ENCODE measurements around the gene KLHL10.

KLHL10 gene

DNA sequence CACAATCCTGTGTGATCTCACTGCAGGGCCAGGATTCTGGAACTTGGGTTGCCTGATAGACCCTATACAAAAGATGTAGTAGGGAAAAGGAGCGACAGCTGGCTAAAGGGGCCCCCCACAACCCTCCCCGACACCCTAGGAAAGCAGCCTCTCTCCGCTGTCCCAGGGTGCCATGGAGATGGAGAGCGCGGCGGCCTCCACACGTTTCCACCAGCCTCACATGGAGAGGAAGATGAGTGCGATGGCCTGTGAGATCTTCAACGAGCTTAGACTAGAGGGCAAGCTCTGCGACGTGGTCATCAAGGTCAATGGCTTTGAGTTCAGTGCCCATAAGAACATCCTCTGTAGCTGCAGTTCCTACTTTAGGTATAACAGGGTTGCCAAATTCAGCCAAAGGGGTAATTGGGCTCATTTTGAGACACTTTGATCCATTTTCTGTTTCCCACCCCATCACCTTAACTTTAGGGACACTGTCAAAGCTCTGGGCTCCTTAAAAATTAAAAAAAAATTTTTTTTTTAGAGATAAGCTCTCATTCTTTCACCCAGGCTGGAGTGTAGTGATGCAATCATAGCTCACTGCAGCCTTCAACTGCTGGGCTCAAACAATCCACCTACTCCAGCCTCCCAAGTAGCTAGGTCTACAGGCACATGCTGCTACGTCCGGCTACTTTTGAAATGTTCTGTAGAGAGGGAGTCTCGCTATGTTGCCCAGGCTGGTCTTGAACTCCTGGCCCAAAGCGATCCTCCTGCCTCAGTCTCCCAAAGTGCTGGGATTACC is at the start of gene KLHL10:
Gene KLHL10 (plus strand): TSS at position 65 of the 778 bp plus-strand sequence. CDS start 108 bp downstream, at position 173.
- no peak for DNase-seq

DNA sequence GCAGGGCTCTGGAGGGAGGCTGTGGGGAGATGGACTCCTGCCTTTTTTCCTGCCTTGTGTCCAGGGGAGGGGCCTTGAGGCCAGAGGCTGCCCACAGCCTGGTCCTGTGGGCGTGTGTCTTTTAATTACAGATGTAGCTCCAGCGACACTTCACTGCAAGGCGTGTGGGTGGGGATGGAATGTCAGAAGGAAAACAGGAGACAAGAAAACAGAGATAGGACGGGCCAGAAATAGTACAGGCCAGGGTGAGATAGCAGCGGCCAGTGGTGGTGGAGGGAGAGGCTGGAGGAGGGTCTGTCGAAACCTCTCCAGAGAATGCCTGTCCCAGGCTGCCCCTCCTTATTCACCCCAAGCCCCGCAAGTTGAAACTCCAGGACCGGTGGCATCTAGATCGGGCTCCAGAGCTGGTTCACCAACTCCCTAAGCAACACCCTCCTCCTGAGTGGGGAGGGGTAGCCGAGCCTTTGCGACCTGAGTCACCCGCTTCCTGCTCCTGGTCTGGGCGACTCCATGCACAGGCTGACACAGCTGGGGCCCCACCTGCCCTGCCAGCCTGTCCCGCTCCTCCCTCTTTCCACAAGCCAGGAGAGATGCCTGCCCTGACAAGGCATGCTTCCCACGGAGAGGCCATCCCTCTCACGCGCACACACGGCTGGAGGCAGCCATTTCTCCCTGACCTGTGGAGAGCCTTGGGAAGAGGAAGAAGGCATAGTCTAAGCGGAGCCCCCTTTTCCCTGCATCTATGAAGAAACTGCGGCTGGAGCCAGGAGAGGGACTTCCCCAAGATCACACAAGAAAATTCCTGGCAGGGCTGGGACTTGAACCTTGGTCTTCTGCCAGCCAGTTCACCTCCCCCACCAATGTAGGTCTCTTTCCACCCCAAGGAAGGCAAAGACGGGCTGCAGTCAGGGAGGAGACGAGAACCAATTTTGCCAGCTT is 44.5 kb upstream of the KLHL10 start:
- DNase-seq = no peak

DNA sequence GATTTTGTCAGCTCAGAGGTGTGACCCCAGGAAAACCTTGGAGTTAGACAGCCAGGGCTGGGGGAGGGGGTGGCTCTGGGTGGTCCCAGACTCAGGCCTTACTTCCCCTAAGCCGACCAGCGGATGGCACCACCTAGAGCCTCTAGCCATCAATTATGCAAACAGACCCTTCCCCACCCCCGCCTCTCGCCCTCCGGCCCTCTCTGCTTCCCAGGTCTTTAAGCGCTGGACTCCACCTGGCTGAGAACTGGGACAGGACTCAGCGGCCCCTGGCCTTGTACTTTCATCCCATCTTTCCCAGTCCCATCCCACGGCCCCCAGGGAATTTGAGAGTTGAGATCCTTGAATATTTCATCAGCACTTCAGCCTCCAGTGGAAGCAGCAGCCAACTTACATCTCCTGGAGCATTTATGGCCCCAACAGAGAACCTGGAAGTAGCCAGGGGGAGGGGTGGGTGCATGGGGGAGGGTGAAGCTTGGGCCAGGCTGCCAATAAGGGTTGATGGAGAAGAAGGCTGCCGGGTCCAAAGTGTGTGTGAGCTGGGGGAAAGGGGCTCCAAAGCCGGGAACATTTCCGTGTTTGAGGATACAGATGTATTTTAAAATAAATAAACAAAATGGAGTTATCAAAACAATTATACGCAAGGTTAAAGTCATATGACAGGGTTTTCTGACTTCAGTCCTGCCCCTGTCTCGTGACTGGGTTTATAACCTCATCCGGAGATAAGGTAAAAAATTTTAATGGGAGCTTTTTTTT is 43.7 kb upstream of the KLHL10 start:
- DNase-seq = no peak

DNA sequence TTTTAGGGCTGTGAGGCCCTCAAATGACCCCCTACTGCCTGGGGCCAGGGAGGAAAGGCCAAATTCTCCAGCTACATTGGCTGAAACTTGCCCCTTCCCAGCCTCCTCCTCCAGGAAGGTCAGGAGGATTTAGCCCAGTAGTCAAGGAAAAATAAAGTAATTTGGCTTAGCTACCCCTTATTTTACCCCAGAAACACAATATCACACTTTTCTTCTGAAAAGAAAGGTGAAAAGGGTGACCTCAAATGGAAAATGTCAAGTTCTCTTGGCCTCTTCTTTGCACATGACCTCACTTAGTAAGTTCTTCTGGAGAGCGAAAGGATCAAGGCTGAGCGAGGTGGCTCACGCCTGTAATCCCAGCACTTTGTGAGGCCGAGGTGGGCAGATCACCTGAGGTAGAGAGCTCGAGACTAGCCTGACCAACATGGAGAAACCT is 43.1 kb upstream of the KLHL10 start:
- no peak for DNase-seq

DNA sequence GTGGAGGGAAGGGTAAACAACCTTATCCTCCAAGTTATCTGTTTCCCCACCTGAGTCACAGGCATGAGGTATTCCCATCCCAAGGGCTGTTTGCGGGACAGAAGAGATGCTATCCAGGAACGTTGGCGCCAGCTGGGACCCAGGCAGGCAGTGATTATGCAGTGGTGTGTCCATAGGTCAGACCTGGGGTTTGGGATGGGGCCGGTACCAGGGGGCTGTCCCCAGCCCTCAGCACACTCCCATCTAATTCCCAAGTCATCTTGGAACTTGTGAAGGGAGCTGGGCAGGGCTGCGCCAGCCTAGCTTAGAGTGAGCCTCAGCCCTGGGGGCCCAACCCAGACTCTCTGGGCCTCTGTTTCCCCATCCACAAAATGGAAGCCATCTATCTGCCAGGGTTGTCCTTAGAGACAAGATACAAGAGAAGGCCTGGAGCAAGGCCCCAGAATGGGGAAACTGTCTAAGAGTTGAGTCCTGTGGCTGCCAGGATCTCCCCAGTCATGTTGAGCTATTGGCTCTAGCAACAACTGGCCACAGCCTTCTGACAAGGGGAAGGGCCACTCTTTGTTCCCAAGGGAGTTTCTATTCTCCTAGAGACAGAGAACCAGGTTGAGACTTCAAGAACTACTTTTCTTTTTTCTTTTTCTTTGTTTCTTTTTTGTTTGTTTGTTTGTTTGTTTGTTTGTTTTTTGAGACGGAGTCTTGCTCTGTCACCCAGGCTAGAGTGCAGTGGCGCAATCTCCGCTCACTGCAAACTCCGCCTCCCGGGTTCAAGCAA is 41.3 kb upstream of the KLHL10 start:
- no peak for DNase-seq

DNA sequence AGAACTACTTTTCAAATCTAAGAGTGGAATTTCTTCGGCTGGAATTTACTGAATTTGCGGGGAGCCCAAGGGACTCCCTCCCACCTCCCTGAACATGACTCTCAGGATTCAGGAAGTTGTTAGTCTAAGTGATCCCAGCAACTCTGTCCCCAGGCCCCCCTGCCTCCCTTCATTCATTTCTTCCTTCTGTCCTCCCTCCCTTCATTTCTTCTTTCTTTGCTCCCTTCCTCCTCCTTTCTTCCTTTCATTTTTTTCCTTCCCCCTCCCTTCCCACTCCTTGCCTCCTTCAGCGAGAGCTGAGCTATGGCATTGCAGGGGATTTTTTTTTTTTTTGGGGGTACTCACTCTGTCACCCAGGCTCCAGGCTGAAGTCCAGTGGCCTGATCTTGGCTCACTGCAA is 40.2 kb upstream of the KLHL10 start:
- no peak for DNase-seq

DNA sequence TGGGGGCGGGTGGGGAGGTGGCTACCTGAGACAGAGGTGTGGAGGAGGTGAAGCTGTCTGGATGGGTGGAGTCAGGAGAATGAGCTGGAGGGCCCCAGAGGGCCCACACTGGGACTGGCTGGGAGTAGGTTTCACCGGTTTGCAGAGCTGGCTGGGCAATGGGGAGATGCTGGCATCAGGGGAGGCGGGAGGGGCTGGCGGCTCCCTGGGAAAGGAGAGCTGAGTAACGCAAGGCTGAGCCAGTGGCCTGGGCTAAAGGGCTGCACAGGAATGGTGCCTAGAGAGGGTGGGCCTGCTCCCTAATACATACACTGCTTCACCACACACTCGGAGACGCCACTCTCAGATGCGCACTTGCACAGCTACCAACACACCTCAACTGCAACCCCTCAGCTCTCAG is 38.3 kb upstream of the KLHL10 start:
- DNase-seq = no peak

DNA sequence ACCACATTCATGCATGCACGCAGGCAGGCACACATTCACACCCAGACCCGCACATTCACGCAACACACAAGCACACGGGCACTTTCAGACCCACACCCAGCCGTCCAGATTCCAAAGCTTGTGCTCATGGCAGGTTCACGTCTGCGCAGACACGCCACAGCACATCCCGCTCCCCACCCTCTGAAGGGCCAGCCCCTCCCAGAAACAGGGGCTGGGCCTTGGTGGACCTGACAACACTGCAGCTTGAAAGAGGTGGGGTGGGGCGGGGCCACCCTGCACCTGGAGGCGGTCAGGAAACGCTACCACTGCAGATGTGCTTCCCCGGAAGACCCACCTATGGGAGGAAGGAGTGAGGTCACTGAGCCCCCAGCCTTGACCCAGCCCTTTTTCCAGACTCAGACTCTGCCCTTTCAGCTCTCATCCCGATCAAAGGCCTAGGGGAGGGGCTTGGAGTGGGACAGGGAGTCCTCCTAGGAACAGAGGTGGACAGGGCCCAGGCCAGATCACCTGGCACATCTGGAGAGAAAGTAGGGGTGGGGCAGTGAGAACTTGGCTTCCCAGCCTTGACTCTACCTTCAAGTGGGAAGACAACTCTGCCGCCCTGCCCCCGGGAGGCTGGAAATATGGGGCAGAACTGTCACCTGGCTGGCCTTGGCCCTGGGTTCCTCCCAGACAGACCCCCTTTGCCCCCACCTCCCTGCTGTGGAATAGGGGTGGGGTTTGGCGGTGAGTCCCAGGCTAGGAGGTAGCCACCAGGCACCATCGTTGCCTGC is 36.8 kb upstream of the KLHL10 start:
- DNase-seq = no peak

DNA sequence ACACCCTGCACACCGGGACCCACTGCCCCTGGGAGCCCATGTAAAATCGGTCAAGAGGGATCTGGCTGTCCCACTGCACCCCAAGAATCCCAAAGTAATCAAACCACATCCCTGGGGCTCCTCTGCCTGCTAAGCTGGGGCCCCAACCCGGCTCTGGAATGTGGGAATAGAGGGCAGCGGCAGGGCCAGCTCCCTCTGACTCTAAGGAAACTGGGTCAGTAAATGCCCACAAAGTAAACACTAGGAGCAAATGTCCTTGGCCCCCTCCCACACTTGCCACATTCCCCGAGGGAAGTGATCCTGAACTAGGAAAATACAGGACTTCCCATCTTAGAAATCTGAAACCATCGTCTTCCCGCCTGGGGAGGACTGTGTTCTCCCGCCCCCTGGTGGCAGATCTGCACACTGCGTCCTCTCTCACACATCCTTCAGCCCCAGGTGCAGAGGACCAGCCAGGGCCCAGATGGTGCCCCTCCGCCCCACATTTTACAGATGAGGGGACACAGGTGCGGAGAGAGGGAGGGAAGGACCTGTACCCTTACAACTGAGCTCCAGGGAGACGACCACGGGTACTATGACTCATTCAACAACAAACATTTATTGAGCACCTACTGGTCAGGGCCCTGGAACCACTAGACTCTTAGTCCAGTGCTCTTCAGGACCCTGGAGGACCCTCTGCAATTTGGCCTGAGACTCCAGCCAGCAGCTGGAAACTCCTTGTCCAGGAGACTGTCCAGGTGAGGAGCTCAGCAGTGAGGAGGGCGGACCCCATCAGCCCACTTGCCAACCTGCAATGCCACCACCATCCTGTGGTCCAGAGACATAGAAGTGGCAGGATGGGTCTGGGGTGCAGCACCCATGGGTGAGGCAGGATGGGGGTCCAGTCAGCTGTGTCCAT is 36.0 kb upstream of the KLHL10 start:
- DNase-seq = peak; percentile 74

DNA sequence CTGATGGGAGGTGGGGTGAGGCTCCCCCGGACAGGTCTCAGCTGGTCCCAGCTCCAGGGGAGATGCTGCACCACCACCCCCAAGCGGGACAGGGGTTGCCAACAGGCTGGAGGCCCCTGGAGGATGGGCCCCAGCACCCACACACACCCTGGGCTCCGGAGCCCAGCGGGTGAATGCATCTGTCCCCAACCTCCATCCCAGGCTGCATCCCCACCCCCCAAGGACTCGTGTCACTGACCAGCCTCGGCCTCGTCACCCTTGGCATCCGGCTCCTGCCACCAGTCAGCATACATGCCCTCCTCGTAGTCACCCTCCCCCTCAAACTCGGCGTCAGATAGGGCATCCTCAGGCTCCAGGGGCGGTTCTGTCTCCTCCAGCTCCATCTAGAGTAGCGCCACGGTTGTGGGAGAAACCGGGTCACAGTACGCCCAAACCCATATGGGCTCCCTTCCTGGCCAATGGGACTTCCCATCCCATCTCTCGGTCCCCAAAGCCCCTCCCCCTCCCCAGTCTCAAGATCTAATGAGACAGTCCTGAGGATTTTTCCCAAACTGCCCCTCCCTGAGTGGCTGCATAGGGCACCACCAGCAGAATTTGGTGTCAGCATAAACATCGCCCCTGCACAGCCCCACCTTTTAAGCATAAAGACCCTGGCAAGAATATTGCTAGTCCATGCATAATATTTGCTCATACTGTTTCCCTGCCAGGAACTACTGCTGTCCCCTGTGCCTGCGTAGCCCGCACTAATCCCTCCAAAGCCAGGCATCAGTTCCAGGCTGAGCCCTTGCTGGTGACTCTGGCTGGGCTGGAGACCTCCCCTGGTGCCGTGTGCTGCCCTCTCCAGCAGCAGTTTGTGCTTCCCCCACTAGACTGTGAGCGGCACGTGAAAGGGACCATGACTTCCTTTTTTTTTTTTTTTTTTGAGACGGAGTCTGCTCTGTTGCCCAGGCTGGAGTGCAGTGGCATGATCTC is 34.3 kb upstream of the KLHL10 start:
- DNase-seq = no peak

DNA sequence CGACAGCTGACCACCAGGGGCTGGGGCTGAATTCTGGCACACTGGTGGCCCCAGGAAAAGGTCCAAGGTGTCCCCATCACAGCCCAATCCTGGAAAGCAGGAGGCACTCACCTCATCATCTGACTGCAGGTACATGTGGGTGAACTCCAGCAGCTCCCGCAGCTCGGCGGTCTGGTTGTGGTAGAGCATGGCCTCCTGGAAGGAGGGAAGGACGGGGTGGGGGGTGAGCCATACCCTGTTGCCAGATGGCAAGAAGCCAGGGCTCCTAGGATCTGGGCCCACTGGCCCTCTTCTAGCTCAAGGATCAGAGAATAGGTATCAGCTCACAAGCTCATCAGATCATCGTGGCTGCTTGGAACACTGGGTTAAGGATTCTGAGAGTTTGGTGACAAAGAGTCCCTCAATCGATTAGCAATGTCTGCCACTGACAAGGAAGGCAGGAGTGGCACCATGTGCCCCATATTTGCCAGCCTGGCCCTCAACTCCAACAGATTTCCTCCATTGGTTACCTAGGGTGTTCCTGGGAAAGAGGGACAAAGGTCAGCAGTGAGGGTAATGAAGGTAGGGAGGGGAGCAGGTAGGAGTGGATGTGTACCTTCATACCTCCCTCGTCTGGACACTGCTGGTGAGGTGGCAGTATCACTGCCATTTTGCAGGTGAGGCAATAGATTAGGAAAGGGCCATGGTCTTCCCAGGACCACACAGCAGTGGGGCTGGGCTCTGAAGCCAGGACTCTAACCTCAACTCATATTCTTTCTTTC is 30.8 kb upstream of the KLHL10 start:
- no peak for DNase-seq

DNA sequence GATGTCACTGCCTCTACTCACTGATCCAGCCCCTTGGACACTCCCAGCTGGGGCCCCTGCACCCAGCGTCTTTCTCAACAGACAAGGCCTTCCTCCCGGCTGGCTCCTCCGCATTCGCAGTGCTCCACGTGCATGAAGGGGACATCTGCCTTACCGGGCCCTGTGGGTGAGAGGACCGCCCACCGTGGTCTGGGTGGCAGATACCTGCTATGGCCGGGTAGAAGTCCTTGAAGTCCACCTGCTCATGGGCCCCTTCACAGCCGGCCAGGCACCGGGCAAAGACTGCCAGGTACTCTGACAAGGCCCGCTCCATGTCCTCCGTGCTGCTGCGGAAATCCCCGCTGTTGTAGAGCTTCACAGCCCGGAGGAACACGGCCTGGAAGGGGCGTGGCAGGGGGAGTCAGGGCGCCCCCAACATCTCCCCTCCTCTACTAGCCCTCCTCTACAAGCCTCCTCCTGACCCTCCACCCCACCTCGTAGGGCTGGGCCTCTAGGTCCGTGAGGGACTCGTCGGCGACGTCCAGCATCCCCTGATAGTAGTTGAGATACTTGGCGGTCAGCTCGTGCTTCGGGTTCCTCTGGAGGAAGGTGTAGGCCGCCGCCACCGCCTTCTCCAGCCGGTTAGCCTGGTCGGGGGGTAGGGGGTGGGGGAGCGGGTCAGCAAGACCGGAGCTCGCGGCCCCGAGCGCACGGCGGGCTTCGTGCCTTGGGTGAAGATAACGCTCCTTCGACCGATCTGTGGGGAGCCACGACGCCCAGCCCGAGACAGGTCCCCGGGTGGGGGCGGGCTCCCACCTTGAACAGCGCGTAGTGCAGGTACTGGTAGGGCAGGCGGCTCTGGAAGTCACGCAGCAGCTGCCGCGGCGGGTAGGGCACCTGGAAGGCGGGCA is 26.7 kb upstream of the KLHL10 start:
- no peak for DNase-seq

DNA sequence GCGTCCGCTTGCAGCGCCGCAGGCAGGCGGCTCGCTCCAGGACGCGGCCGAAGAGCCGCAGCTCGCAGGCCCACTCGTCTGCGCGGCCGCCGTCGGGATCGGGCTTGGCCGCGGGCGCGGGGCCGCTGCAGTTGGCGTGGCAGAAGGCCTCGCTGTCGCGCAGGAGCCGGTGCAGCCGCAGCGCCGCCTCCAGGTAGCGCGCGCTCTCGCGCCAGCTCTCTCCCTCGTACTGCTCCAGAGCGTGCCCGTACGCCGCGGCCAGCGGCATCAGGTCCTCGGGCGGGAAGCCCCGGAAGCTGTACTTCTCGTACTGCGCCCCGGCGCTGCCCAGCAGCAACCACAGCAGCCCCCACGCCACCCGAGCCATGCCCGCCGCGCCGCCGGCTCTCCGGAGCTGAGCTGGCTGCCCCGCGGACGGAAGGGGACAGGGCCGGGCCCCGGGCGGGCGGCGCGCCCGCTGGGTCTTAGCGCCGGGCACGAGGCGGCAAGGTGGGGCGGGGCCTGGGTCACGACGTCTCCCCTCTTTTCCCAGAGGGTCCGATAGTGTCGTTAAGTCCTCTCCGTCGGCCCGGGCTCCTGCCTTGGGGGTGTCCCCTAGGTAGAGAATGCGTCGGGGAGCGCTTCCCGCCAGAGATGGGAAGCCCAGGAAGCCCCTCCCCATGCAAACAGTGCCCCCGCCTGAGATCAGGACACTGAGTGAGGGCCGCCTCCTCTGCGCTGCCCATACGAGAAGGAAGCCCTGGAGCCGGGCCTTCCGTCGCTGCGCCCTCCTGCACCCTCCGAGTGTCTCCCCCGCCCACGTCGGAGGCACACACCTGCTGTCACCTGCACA is 25.9 kb upstream of the KLHL10 start, which contains the start of gene P3H4:
Gene P3H4 (minus strand): TSS at position 401 of the 832 bp plus-strand sequence. CDS start 34 bp downstream, at position 367.
- DNase-seq = peak; percentile 60

DNA sequence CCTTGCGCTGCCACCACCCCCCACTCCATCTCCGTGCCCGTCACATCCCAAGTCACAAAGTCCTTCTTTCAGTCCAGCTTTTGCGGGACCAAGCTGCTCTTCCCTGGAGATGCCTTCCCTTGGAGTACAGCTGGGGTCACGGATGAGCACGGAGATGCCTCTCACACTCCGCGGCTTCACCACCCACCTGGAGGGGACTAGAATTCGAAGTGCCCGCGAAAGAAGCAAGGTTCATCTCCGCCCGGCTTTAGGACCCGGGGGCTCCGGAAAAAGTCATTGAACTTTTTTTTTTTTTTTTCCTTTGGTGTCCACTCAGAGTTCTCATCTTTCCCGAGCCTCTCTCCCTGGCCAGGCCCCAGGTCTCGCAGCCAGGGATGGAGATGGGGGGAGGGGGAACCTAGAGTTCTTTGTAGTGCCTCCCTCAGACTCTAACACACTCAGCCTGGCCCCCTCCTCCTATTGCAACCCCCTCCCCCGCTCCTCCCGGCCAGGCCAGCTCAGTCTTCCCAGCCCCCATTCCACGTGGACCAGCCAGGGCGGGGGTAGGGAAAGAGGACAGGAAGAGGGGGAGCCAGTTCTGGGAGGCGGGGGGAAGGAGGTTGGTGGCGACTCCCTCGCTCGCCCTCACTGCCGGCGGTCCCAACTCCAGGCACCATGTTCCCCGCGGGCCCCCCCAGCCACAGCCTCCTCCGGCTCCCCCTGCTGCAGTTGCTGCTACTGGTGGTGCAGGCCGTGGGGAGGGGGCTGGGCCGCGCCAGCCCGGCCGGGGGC is 25.1 kb upstream of the KLHL10 start, which contains the start of gene FKBP10:
Gene FKBP10 (plus strand): TSS at position 624 of the 771 bp plus-strand sequence. CDS start 31 bp downstream, at position 655.
- no peak for DNase-seq

DNA sequence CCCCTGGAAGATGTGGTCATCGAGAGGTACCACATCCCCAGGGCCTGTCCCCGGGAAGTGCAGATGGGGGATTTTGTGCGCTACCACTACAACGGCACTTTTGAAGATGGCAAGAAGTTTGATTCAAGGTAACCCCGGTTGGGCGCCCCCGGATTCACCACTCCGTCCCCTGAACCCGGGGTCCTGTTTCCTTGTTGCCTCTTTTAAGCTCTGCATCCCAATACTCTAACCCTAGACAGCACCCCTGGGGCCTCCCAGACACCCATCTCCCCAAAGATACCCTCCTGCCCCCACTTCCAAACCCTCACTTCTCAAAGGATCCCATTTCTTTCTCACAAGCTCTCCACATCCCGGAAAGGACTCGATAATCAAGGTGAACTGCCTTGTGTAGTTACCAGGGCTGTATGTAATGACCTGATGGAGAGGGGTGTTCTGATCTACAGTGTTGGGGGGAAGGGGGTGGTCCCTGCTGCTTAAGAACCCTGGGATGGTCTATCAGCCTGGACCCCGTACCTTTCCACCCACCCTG is 24.4 kb upstream of the KLHL10 start:
- DNase-seq = no peak

Data from NCI-H1694 treated with DMSO at 0.1 percent for 48 hours (cell line).